ENCODE data around the gene GALE.
"Not testable (repeated sequence)": the region's sequence is repeated elsewhere in the genome, so short reads cannot be mapped to it uniquely, and the experiment has no call there.

The GALE gene

DNA sequence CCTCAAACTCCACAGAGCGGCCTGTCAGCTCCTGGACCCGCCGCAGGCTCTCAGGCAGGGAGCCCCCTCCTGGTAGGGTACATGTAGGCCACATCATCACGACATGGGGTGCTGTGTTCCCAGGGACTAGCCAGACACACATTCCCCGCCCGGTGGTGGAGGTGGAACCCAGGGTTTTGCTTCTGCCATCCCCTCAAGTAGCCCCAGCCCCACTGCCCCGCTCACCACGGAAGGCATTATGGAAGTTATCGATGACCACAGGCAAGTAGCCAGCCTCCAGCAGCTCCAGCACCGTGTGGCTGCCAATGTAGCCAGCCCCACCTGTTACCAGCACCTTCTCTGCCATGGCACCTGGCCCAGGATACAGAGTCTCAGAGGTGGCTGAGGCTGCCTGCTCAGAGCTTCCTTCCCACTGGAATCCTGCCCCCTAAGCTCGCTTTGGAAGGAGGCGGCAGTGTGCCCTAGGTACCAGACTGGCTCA lies 1.9 kb downstream of the GALE start:
- 92% methylated on average over 9 to 12 of the region's 12 CpGs for WGBS, 2 experiments (ENCODE audit: insufficient coverage in 2 of 2)
- H3K4me3 ChIP-seq (ENCODE audit: extremely low read depth, insufficient read depth, low read length, poor library complexity, severe bottlenecking) = no peak overlapping the region
- H3K36me3 ChIP-seq (ENCODE audit: control insufficient read depth, insufficient read depth, low read length) = peaks cover 36% of the 10 kb centered on the region

DNA sequence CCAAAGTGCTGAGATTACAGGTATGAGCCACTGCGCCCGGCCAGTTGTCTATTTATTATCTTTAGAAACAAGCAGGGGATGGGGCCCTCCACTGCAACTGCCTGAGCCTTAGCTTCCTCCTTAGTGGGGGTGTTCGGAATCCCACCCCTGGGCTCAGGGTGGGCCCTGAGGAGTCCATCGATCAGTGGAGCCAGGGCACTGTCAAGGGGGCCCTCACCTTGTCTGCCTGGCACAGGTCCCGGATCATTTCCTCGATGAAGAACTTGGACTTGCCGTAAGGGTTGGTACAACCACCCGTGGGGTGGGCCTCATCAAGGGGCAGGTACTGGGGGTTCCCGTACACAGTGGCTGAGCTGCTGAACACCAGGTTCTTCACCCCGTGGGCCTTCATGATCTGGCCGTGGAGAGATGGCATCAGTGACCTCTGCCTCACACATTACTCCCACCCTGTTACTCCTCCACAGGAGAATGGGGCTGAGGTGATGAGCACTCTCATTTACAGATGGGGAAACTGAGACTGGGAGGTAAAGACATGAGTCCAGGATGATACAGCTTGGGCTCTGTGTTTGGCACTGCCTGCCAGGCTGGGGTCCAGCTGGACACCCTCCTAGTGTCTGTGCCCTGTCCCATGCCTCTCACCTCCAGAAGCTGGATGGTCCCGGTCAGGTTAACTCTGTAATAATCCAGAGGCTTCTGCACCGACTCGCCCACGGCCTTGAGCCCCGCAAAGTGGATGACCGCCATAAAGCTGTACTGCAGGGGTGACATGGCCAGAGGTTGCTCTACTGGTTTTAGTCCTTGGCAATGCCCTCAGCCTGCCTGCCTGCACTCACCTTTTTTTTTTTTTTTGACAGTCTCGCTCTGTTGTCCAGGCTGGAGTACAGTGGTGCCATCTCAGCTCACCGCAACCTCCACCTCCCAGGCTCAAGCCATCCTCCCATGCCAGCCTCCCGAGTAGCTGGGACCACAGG lies 2.8 kb downstream of the GALE start:
- peaks cover 22% of the 10 kb centered on the region for H3K4me1 ChIP-seq (ENCODE audit: control insufficient read depth, insufficient read depth, low read length, poor library complexity, severe bottlenecking)
- WGBS, 2 experiments (ENCODE audit: insufficient coverage in 2 of 2) = 96 to 99% methylated on average over 14 of the region's 20 CpGs
- no peak overlapping the region for H3K27ac ChIP-seq (ENCODE audit: low read depth, low read length, severe bottlenecking)
- no peak overlapping the region for H3K4me3 ChIP-seq (ENCODE audit: extremely low read depth, insufficient read depth, low read length, poor library complexity, severe bottlenecking)
- no peaks in the 10 kb centered on the region for H3K9me3 ChIP-seq (ENCODE audit: control insufficient read depth, low read length)
- peaks cover 43% of the 10 kb centered on the region for H3K36me3 ChIP-seq (ENCODE audit: control insufficient read depth, insufficient read depth, low read length)

More for the DNA sequence above, 1.9 kb downstream of the GALE start:
- H3K4me1 ChIP-seq (ENCODE audit: control insufficient read depth, insufficient read depth, low read length, poor library complexity, severe bottlenecking) = peaks cover 18% of the 10 kb centered on the region
- H3K9me3 ChIP-seq (ENCODE audit: control insufficient read depth, low read length) = no peaks in the 10 kb centered on the region
- peak overlapping the region; percentile 83 for H3K27ac ChIP-seq (ENCODE audit: low read depth, low read length, severe bottlenecking)

DNA sequence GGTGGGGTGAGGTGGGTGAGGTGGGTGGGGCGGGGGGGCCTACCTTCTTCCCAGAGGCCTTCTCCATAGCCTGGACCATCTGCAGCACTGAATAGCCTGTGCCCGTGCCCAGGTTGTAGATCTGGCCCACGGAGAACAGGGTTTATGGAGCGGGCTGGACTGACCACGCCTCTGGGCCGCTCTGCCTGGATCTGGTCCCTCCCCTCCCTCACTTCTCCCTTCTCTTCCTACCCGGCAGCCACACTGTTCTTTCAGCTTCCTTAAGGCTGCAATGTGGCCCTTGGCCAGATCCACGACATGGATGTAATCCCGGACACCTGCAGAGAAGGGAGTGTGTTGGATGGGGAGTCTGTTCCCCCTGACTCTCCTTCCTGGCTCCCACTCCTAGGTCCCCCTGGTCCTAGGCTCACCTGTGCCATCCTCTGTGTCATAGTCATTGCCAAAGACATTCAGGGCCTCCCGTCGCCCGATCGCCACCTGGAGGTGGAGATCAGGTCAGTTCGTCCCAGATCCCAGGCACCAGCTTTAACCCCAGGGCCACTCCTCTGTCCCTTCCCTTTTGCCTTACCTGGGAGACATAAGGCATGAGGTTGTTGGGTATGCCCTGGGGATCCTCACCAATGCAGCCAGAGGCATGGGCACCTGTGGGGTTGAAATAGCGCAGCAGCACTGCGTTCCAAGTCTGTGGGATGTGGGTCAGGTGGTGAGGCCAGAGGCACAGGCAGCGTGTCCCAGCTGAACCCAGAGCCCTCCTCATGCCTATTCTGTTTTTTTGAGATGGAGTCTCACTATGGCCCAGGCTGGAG lies 3.9 kb downstream of the GALE start:
- Histone ChIP-seq H3K9me3 (ENCODE audit: control insufficient read depth, low read length) (no peaks in the 10 kb centered on the region), H3K27ac (ENCODE audit: low read depth, low read length, severe bottlenecking) (no peak overlapping the region), H3K4me1 (ENCODE audit: control insufficient read depth, insufficient read depth, low read length, poor library complexity, severe bottlenecking) (peaks cover 25% of the 10 kb centered on the region), H3K36me3 (ENCODE audit: control insufficient read depth, insufficient read depth, low read length) (peaks cover 43% of the 10 kb centered on the region), H3K4me3 (ENCODE audit: extremely low read depth, insufficient read depth, low read length, poor library complexity, severe bottlenecking) (no peak overlapping the region)
- 94 to 96% methylated on average over 13 to 14 of the region's 17 CpGs for WGBS, 2 experiments (ENCODE audit: insufficient coverage in 2 of 2)

DNA sequence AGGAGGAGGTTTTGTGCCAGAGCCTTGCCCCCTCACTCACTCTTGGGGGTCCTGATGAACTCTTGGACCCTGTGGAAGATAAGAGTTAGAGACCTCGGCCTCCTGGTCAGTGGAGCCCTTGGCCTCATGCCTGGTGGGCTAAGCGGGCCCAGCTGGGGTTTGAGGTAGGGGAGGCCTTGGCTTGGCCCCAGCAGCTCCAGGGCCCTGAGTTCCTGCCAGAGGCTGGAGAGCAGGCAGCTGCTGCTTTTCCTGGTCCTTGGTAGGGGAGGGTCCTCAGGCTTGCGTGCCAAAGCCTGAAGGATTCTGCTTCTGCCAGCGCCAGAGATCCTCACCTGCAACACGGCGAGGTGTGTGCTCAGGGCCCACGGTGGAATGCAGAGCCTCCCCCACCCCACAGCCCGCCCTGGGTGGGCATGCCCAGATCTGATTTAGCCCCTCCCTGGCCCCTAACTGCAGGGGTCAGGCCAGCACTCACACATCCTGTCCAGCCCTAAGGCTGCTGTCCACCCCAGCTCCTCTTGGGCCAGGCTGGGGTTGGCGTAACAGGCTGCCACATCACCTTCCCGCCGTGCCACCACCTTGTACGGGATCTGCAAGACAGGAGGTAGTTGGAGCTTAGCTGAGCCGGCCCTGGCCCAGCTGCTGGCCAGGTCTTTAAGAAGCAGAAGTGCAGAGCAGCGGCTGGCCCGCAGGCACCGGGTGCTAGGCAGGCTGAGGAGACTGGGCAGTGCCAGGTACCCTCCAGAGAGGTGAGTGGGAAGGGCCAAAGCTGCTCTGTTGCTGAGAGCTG lies 4.7 kb downstream of the GALE start:
- Histone ChIP-seq H3K9me3 (ENCODE audit: control insufficient read depth, low read length) (no peaks in the 10 kb centered on the region), H3K4me3 (ENCODE audit: extremely low read depth, insufficient read depth, low read length, poor library complexity, severe bottlenecking) (no peak overlapping the region), H3K4me1 (ENCODE audit: control insufficient read depth, insufficient read depth, low read length, poor library complexity, severe bottlenecking) (peaks cover 22% of the 10 kb centered on the region), H3K27ac (ENCODE audit: low read depth, low read length, severe bottlenecking) (peak overlapping the region; percentile 29), H3K36me3 (ENCODE audit: control insufficient read depth, insufficient read depth, low read length) (peaks cover 43% of the 10 kb centered on the region)
- WGBS, 2 experiments (ENCODE audit: insufficient coverage in 2 of 2) = 97 to 98% methylated on average over 10 to 11 of the region's 16 CpGs

DNA sequence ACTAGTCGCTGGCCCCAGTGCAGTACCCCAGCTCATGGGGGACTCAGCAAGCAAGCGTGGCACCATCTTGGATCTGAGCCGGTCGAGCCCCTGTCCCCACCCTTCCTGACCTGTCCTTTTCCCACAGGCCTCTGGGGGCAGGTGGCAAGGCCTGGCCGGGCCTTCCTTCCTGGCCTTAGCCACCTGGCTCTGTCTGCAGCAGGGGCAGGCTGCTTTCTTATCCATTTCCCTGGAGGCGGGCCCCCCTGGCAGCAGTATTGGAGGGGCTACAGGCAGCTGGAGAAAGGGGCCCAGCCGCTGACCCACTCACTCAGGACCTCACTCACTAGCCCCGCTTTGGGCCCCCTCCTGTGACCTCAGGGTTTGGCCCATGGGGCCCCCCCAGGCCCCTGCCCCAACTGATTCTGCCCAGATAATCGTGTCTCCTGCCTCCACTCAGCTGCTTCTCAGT lies 5.8 kb downstream of the GALE start:
- not testable (repeated sequence) for H3K27ac ChIP-seq (ENCODE audit: low read depth, low read length, severe bottlenecking); H3K9me3 ChIP-seq (ENCODE audit: control insufficient read depth, low read length); H3K4me3 ChIP-seq (ENCODE audit: extremely low read depth, insufficient read depth, low read length, poor library complexity, severe bottlenecking)
- WGBS, 2 experiments (ENCODE audit: insufficient coverage in 2 of 2) = 83 to 90% methylated on average over 3 to 7 of the region's 9 CpGs
- H3K36me3 ChIP-seq (ENCODE audit: control insufficient read depth, insufficient read depth, low read length) = peaks cover 43% of the 10 kb centered on the region
- H3K4me1 ChIP-seq (ENCODE audit: control insufficient read depth, insufficient read depth, low read length, poor library complexity, severe bottlenecking) = peaks cover 28% of the 10 kb centered on the region

DNA sequence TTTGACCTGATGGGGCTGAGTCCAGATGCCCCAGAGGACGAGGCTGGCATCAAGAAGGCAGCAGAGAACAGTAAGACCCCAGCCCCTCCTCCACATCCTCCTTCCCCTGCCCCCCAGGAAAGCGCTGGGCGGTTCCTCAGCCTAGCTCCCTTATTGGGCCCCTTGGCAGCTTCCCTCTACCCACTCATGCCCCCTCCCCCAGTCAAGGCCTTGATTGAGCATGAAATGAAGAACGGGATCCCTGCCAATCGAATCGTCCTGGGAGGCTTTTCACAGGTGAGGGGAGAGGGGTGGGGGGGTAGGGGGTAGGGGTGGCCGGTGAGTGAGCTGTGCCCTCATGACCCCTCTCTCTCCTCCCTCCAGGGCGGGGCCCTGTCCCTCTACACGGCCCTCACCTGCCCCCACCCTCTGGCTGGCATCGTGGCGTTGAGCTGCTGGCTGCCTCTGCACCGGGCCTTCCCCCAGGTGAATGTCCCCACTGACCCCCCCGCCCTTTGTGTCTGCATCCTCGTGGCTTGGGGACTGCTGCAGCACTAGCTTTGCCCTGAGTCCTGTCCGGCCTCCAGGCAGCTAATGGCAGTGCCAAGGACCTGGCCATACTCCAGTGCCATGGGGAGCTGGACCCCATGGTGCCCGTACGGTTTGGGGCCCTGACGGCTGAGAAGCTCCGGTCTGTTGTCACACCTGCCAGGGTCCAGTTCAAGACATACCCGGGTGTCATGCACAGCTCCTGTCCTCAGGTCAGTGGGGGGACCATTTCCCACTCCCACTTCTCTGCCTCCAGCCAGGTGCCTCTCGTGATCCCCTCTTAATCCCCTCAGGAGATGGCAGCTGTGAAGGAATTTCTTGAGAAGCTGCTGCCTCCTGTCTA lies 6.5 kb downstream of the GALE start:
- H3K4me3 ChIP-seq (ENCODE audit: extremely low read depth, insufficient read depth, low read length, poor library complexity, severe bottlenecking) = no peak overlapping the region
- no peaks in the 10 kb centered on the region for H3K9me3 ChIP-seq (ENCODE audit: control insufficient read depth, low read length)
- peaks cover 27% of the 10 kb centered on the region for H3K4me1 ChIP-seq (ENCODE audit: control insufficient read depth, insufficient read depth, low read length, poor library complexity, severe bottlenecking)
- WGBS, 2 experiments (ENCODE audit: insufficient coverage in 2 of 2) = 95 to 96% methylated on average over 9 to 14 of the region's 21 CpGs
- peaks cover 47% of the 10 kb centered on the region for H3K36me3 ChIP-seq (ENCODE audit: control insufficient read depth, insufficient read depth, low read length)
- no peak overlapping the region for H3K27ac ChIP-seq (ENCODE audit: low read depth, low read length, severe bottlenecking)

DNA sequence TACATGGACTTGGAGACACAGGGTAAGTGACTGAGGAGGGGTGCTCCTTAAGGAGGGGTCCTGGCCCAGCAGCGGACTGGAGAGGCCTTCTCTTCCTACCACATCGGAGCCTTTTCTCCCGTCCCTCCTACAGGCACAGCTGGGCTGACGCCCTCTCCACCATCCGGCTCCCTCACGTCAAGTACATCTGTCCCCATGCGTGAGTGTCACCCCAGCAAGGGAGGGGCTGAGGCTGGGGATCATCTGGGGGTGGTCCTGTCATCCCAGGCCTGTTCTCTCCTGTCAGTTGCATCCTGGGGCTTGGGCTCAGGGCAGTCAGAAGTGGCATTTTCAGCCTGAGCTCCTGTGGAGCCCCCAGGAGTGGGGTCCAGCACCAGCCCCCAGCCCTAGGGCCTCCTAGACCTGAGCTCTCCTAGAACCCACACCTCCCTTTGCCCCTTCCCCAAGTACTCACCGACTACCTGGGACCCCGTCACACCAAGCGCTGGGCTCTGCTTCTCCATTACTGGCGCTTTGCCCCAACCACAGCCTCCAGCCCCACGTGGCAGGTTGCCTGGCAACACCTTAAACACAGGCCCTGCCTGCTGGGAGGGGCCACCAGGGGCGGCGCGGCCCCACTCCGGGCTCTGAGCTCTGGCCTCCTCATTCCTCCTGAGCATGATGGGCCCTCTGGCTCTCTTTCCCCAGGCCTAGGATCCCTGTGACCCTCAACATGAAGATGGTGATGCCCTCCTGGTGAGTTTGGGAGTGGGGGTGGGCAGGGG lies 7.4 kb downstream of the GALE start:
- no peaks in the 10 kb centered on the region for H3K9me3 ChIP-seq (ENCODE audit: control insufficient read depth, low read length)
- peaks cover 48% of the 10 kb centered on the region for H3K36me3 ChIP-seq (ENCODE audit: control insufficient read depth, insufficient read depth, low read length)
- H3K4me3 ChIP-seq (ENCODE audit: extremely low read depth, insufficient read depth, low read length, poor library complexity, severe bottlenecking) = no peak overlapping the region
- 87 to 92% methylated on average over 11 to 16 of the region's 16 CpGs for WGBS, 2 experiments (ENCODE audit: insufficient coverage in 2 of 2)
- peaks cover 22% of the 10 kb centered on the region for H3K4me1 ChIP-seq (ENCODE audit: control insufficient read depth, insufficient read depth, low read length, poor library complexity, severe bottlenecking)
- H3K27ac ChIP-seq (ENCODE audit: low read depth, low read length, severe bottlenecking) = no peak overlapping the region

DNA sequence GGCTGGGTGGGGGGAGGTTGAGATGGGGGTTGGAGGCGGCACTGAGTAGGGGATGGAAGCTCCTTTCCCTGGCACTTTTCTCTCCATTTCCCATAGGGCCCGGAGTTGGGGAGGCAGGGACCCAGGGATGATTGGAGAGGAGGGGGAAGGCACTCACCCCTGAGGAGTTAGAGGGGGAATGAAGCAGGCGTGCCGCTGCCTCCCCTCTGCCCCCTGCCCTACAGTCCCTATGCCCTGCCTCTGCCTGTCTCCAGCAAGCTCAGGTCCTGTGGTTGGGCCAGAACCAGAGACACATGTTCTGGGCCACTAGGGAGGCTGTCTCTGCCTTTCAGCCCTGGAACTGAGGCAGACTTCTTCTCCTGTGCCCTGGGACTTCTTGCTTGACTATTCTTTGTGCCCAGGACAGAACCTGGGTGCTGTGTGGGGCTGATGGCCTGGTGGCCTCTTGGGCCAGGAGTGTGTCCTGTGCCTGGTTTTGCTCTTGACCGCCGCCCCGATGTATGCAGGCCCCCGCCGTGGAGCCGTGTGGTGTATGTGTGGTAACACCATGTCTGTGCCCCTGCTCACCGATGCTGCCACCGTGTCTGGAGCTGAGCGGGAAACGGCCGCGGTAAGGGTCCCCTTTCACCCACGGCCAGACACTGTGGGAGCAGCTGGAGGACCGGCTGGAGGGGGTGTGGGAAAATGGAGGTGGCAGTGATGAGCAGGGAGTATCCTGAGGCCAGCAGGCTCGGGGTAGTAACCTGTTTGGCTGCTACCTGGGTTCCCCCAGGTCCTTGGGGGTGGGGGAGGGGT lies 8.2 kb downstream of the GALE start:
- no peaks in the 10 kb centered on the region for H3K9me3 ChIP-seq (ENCODE audit: control insufficient read depth, low read length)
- peak overlapping the region; percentile 94 for H3K4me3 ChIP-seq (ENCODE audit: extremely low read depth, insufficient read depth, low read length, poor library complexity, severe bottlenecking)
- no peak overlapping the region for H3K27ac ChIP-seq (ENCODE audit: low read depth, low read length, severe bottlenecking)
- 86 to 96% methylated on average over 10 to 15 of the region's 19 CpGs for WGBS, 2 experiments (ENCODE audit: insufficient coverage in 2 of 2)
- peaks cover 48% of the 10 kb centered on the region for H3K36me3 ChIP-seq (ENCODE audit: control insufficient read depth, insufficient read depth, low read length)
- peaks cover 22% of the 10 kb centered on the region for H3K4me1 ChIP-seq (ENCODE audit: control insufficient read depth, insufficient read depth, low read length, poor library complexity, severe bottlenecking)

Measured in mesodermal cell (in vitro differentiated cells).